Measurements from ENCODE around the gene SORBS1. TPM values are rescaled to one million over a fixed set of nuclear protein-coding genes. Genes with fewer than 3 reads are reported as not detected.

Gene SORBS1
- total RNA-seq, 1 experiment from 2014 or later, result 4.1 TPM

GRCh38 chr10:95428701-95429100, 132.5 kb downstream of the SORBS1 start:
- intact Hi-C loops (cut with micrococcal nuclease), result no loop called here
- POLR2A ChIA-PET (ENCODE audit: unreplicated experiment), result no interaction called here
- DNase-seq (no peak), ATAC-seq (no peak)
- CTCF ChIA-PET, result no interaction called here
- H3K27me3 ChIP-seq (ENCODE audit: low read length), result no peaks in the 10 kb centered on the region
- H2AFZ ChIP-seq (ENCODE audit: low read length), result no peak overlapping the region
- TF ChIP-seq, protein P1, sequence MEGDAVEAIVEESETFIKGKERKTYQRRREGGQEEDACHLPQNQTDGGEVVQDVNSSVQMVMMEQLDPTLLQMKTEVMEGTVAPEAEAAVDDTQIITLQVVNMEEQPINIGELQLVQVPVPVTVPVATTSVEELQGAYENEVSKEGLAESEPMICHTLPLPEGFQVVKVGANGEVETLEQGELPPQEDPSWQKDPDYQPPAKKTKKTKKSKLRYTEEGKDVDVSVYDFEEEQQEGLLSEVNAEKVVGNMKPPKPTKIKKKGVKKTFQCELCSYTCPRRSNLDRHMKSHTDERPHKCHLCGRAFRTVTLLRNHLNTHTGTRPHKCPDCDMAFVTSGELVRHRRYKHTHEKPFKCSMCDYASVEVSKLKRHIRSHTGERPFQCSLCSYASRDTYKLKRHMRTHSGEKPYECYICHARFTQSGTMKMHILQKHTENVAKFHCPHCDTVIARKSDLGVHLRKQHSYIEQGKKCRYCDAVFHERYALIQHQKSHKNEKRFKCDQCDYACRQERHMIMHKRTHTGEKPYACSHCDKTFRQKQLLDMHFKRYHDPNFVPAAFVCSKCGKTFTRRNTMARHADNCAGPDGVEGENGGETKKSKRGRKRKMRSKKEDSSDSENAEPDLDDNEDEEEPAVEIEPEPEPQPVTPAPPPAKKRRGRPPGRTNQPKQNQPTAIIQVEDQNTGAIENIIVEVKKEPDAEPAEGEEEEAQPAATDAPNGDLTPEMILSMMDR (conservative IDR thresholded peaks at IDR 0.05; ENCODE audit: low read depth, low read length), result no peak
- no peak for TF ChIP-seq EZH2 (IDR thresholded peaks at IDR 0.05; ENCODE audit: low read length, unreplicated experiment)
- no peak for TF ChIP-seq EZH2phosphoT487 (IDR thresholded peaks at IDR 0.05; ENCODE audit: borderline replicate concordance, low read length)
- H3K9me2 ChIP-seq (replicated peaks; ENCODE audit: low read length), result no peaks in the 10 kb centered on the region
- BruUV-seq (replicated peaks), result no TSS peak
- H3K4me3 ChIP-seq (ENCODE audit: low read length), result no peak overlapping the region
- no peaks in the 10 kb centered on the region for H4K20me1 ChIP-seq (ENCODE audit: low read length)
- H3K79me2 ChIP-seq (ENCODE audit: low read length), result no peaks in the 10 kb centered on the region
- H3K9me3 ChIP-seq (ENCODE audit: low read length), result no peaks in the 10 kb centered on the region
- H3K27ac ChIP-seq (ENCODE audit: low read length), result no peak overlapping the region
- peaks cover 13% of the 10 kb centered on the region for H3K4me1 ChIP-seq (ENCODE audit: insufficient read depth, low read length)
- no peaks in the 10 kb centered on the region for H3K36me3 ChIP-seq (ENCODE audit: low read depth, low read length)
- no peak overlapping the region for H3K4me2 ChIP-seq (ENCODE audit: low read length)
- no peaks in the 10 kb centered on the region for H3F3A ChIP-seq (ENCODE audit: low read length, unreplicated experiment)
- H3K9ac ChIP-seq (ENCODE audit: low read length), result no peak overlapping the region

DNA sequence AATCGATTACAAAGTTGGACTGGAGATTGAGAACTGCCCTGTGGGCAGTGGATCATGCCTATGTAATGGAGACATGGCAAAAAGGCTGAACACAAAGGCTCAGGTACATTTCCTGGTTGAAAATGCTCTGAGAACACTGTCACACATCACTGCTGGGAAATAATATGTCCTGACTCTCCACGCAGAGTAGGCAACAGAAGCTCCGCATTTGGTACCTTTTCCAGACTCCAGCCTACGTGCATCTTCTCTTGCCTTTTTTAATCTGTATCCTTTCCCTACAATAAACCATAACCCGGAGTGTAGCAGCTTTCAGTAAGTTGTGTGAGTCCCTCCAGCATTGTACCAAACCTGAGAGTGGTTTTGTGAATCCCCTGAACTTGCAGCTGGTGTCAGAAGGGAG, 134.7 kb downstream of the SORBS1 start:
- DNase-seq (no peak), ATAC-seq (no peak)
- Histone ChIP-seq H3K27me3 (ENCODE audit: low read length) (no peaks in the 10 kb centered on the region), H3K9ac (ENCODE audit: low read length) (no peak overlapping the region), H3K36me3 (ENCODE audit: low read depth, low read length) (no peaks in the 10 kb centered on the region), H3K4me3 (ENCODE audit: low read length) (no peak overlapping the region), H4K20me1 (ENCODE audit: low read length) (no peaks in the 10 kb centered on the region), H2AFZ (ENCODE audit: low read length) (no peak overlapping the region), H3F3A (ENCODE audit: low read length, unreplicated experiment) (no peaks in the 10 kb centered on the region), H3K4me2 (ENCODE audit: low read length) (no peak overlapping the region), H3K9me2 (replicated peaks; ENCODE audit: low read length) (no peaks in the 10 kb centered on the region), H3K27ac (ENCODE audit: low read length) (no peak overlapping the region), H3K9me3 (ENCODE audit: low read length) (no peaks in the 10 kb centered on the region), H3K79me2 (ENCODE audit: low read length) (no peaks in the 10 kb centered on the region), H3K4me1 (ENCODE audit: insufficient read depth, low read length) (peaks cover 16% of the 10 kb centered on the region)
- CTCF ChIA-PET, result interaction anchor here (1.1 kb wide), 1 partner anchor 51 kb away, joined by 4 read pairs; no protein-coding TSS in a partner anchor
- no peak for TF ChIP-seq EZH2phosphoT487 (IDR thresholded peaks at IDR 0.05; ENCODE audit: borderline replicate concordance, low read length)
- TF ChIP-seq EZH2 (IDR thresholded peaks at IDR 0.05; ENCODE audit: low read length, unreplicated experiment), result no peak
- TF ChIP-seq, protein P1 (conservative IDR thresholded peaks at IDR 0.05; ENCODE audit: low read depth, low read length), result no peak
- intact Hi-C loops (cut with micrococcal nuclease), result no loop called here
- no TSS peak for BruUV-seq (replicated peaks)
- POLR2A ChIA-PET (ENCODE audit: unreplicated experiment), result interaction anchor here (0.6 kb wide), 1 partner anchor 38 kb away, joined by 5 read pairs; no protein-coding TSS in a partner anchor

- Histone ChIP-seq H3K9me2 (replicated peaks; ENCODE audit: low read length) (no peaks in the 10 kb centered on the region), H3K36me3 (ENCODE audit: low read depth, low read length) (no peaks in the 10 kb centered on the region), H3K27me3 (ENCODE audit: low read length) (no peaks in the 10 kb centered on the region), H3K79me2 (ENCODE audit: low read length) (no peaks in the 10 kb centered on the region), H4K20me1 (ENCODE audit: low read length) (no peaks in the 10 kb centered on the region), H3K4me3 (ENCODE audit: low read length) (no peak overlapping the region), H3K4me2 (ENCODE audit: low read length) (no peak overlapping the region), H3K27ac (ENCODE audit: low read length) (no peak overlapping the region), H3K4me1 (ENCODE audit: insufficient read depth, low read length) (peaks cover 16% of the 10 kb centered on the region), H3K9me3 (ENCODE audit: low read length) (no peaks in the 10 kb centered on the region), H2AFZ (ENCODE audit: low read length) (no peak overlapping the region), H3K9ac (ENCODE audit: low read length) (no peak overlapping the region), H3F3A (ENCODE audit: low read length, unreplicated experiment) (no peaks in the 10 kb centered on the region)
- CTCF ChIA-PET, result interaction anchor here (1.1 kb wide), 1 partner anchor 51 kb away, joined by 4 read pairs; no protein-coding TSS in a partner anchor
- BruUV-seq (replicated peaks), result no TSS peak
- no peak for DNase-seq
- no peak for ATAC-seq
- intact Hi-C loops (cut with micrococcal nuclease), result no loop called here
- POLR2A ChIA-PET (ENCODE audit: unreplicated experiment), result interaction anchor here (0.6 kb wide), 1 partner anchor 38 kb away, joined by 5 read pairs; no protein-coding TSS in a partner anchor
- TF ChIP-seq EZH2 (IDR thresholded peaks at IDR 0.05; ENCODE audit: low read length, unreplicated experiment) (no peak), EZH2phosphoT487 (IDR thresholded peaks at IDR 0.05; ENCODE audit: borderline replicate concordance, low read length) (no peak)
- TF ChIP-seq, protein P1 (conservative IDR thresholded peaks at IDR 0.05; ENCODE audit: low read depth, low read length), result no peak
These were observed 135.3 kb downstream of the SORBS1 start for GRCh38 chr10:95425592-95426465.
